Lung microvascular endothelial cell (primary cell): ENCODE measurements around the gene TMPRSS13. TPM values are rescaled to one million over a fixed set of nuclear protein-coding genes. Genes with fewer than 3 reads are reported as not detected.
"Not testable (repeated sequence)": the region's sequence is repeated elsewhere in the genome, so short reads cannot be mapped to it uniquely, and the experiment has no call there.

ENCODE experiments used
- DNase-seq, 2 donors: peaks; one replicate each; pipeline versions ENCODE4 v3.0.0 to v3.0.0-alpha.2; 2010; ENCODE audit warnings: low read depth in 2 of 2
- total RNA-seq: library from RNA; depleted of rRNA; stranded (reverse); fragments of >200 nt; gene quantifications from 2 replicates; pipeline ENCODE4 v1.2.1, GENCODE V29; 2014

Gene TMPRSS13
- total RNA-seq, 1 donor from 2014 or later = not detected

DNA sequence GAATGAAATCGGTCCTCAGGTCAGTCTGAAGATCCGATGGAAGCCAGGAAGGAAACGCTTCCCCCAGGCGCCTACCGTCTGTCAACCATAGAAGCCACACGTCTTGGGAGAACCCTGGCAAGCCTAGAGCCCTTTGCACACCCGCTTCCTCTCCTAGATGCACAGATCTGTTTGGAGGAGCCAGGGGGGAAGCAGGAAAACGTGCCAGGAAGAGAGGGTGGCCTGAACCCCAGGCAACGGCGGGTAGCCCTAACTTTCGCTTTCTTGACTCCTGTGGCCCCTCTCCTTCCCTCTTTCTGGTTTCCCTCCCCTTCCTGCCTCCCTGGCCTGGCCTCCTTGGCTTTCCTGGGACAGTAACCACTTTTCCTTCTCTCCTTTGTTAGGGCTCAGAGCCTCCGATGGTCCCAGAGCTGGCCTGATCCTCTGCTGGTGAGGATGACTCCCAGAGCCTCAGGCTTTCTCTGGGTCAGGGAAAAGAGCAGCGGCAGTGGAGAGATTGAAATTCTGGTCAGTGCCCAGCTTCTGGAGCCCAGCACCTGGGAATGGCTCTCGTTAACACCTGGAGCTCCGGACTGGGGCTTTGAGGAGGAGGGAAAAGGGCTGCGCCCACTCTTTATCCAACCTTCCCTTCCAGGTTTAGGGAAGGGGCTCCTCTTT lies 54.8 kb downstream of the TMPRSS13 start:
- DNase-seq = no peak

DNA sequence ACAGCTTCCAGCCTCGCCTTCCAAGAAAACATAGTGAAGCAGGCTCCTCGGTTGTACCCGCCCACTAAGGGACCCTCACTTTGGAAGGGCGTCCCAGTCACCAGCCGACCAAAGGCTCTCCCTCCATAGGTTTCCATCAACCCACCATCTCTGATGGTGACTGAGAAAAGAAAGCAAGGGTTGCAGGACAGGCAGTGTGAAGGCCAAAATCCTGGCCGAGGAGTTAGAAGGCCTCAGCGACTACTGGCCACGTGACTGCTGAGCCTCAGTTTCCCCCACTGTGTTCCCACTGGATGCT lies 55.4 kb downstream of the TMPRSS13 start:
- DNase-seq = no peak

DNA sequence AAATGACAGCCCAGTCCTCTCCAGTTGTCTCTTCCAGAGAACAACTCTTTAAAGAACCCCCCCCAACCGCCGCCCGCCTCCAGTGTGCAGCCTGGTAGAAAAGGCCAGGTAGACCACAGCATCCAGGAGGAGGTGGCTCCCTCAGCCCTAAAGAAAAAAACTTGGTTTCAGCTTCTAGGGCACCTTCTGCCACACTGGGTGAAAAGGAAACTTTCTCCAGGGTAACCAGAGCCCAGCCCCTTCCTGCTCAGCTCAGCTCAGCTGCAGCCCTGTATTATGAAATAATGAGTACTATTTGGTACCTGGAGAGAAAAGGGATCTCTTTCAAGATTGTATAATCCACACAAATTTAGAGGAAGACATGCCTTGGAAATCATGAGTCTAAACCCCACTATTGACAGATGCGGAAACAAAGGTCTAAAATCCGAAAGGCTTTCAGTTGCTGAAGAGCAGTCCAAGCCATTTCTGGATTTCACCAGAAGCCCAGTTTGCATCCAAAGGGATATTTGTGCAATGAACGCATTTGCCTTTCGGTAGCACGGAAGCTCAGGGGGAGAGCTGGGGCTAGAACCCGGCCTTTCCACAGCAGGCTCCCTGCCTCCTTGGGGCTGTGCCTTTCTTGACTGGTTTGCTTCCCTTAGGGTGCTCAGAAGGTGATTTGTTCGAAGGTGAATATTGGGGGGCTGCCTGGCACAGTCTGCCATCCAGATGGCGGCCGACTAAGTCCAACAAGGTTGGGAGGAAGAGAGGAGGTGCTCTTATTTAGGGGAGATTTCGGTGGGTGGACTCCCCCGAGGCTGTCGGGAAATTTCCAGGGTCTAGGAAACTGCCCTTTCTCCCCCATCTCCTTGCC lies 56.0 kb downstream of the TMPRSS13 start:
- no peak for DNase-seq

DNA sequence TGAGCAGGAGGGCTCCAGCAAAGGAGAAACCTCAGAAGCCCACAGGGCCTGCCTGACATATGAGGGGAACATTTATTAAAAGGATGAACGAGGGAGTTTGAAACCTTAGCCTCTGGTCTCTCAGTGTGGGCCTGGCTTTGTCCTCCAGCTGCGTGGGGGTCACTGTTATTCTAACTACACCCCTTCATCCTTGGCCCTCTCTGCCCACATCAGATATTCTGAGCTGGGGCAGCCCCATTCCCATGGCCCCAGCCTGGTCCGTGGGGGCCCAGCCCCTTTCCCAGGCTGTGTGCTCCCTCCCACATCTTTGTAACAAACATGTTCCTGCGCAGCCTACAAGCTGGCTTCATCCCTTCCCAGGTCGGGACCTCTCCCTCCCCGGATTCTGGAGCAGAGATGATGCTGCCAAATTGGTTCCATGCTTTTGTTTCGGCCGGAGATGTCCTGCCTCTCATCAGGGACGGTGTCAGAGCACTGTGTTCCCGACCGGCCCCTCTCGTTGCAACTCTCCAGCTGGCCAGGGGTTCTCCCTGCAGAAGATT lies 56.7 kb downstream of the TMPRSS13 start:
- DNase-seq = no peak

DNA sequence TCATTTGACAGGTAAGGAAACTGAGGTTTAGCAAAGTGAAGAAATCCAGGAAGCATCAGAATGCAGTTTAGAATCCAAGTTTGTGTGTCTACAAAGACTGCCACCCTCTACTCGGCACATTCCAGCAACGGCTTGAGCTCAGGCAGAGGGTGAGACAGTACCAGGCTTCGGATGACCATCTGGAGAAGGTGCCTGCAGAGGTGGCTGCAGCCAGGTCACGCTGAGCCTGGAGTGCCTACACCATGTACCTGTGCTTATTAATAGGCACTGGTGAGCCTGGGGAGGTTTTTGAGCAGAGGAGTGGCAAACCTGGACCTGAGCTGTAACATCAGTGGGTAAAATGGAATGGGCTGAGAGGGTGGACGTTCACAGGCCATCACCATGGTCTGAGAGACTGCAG lies 57.4 kb downstream of the TMPRSS13 start:
- no peak for DNase-seq

DNA sequence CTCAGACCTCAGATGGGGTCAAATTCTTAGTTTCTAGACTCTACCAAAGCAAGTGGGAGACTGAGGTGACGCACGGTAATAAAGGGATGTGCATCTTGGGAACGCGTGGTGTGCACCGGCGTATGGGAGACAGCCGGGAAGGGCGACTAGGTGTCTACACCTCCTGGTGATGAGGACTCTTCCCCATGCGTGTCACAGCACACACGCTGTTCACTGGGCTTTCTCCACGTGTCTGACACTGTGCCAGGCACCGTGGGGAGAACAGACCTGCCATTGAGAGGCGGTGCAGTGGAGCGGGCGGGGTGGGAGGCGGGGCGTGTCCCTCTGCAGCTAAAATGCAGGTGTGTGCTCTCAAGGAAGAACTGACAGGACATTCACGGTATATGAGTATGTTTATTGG lies 58.0 kb downstream of the TMPRSS13 start:
- DNase-seq = no peak

DNA sequence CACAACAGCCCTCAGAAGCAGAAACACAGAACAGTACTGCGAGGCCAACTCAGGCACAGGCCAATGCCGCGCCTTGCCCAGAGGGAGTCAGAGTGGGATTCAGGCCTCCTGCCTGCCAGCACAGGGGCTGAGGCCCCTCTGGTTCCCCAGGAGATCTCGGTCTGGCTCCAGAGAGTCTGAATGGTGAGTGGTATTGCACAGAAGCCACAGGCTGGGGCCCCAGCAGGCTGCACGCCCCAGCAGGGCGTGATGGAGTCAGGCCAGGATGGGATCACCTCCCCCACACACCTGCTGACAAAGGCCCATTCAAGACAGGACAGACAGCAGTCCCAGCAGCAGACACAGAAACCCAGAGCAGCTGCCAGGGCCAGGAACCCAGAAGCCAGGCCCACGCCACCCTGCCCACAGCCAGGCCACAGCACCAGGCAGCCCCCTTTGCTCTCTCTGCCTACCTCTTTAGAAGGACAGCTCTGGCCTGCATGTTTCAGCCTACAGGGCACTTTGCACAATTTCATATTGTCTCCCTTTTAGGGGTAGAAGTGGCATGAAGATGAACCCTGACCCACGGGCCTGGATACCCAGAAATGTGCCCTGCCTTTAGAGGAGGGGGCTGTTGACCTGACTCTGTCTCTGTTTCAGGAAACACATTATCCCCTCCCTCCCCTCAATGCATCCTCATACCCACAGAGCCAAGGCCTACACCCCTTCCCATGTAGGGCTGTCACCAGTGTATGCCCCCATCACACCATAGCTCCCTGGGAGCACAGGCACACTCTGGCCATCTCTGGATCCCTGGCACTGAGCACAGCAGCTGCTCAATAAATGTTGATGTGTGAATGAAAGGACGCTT lies 58.9 kb downstream of the TMPRSS13 start:
- DNase-seq = no peak

DNA sequence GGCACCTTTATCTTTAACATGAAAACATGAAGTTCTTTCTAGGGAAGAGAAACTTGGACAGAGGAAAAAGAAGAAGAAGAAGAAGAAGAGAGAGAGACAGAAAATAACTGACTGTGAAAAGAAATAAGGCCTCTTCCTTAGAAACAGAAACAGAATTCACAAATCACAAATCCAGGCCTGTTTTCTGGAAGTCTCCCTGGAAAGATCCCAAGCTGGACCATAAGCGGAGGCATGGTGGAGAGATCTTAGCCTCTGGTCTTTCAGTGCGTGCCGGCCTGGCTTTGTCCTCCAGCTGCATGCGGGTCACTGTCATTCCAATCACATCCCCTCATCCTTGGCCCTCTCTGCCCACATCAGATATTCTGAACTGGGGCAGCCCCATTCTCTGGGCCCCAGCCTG lies 59.6 kb downstream of the TMPRSS13 start:
- DNase-seq = no peak

DNA sequence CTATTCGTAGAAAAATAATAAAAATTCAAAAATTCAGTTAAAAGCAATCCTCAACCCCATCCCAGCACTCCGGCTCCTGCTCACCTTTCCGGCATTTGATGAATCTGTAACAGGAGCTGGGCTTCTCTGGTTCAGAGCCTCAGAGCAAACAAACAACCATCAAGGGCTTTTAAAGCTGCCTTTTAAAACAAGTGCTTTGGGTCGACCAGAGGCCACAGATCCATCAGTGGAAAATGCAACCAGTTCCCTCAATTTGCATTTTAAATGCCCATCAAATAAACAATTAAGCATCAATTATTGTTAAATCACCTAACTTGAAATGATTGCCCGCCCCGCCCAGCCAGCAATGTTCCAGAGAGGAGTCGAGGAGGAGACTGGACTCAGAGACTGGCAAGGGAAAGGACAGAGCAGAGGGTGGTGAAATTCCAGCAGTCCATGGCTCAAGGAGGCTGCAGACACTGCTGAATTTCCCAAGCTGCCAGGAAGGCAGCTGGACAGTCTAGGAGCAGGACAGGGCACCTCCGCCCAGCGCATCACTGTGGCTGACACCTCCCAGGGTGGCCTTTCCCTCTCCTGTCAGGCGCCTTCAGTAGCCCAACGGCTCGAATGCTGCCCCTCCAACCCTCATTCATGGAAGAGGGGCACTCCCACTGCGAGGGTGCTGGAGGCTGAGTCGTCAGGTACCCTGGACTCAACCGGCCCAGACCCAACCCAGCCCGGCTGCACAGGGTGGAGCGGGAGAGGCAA lies 60.2 kb downstream of the TMPRSS13 start:
- DNase-seq = no peak

DNA sequence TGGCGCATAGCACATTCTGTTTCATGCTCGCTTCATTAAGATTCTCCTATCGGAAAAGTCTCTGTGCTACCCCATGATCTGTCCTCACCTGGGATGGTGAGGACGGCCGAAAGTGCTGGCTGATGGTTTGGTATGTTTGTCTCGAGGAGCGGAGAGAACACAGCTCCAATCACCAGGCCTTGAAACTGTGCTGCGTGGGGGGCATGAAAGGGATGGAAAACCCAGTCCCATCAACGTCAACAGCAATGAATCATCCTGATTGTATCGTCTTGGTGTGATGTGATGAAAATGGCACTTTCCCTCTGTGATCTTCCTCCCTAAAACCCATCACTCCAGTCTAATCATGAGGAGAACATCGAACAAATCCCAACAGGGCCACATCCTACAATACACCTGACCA lies 61.1 kb downstream of the TMPRSS13 start:
- no peak for DNase-seq

DNA sequence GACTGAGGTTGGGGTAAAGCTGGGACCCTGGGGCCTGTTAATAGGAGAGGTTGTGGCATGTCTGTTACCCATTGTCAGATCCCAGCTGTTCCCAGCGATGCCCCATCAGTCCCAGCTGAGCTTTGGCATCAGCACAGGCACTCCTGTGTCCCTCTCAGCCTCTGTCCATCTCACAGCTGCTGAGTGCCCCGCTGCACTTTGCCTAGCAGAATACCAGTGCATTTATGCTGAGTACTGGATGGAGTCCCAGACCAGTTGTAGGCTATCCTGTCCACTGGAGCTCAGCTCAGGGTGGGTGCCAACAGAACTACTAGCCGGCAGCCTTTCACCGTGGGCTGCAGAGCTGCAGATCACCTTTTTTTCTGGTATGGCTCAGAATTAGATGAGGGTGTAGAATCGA lies 62.7 kb downstream of the TMPRSS13 start:
- no peak for DNase-seq

DNA sequence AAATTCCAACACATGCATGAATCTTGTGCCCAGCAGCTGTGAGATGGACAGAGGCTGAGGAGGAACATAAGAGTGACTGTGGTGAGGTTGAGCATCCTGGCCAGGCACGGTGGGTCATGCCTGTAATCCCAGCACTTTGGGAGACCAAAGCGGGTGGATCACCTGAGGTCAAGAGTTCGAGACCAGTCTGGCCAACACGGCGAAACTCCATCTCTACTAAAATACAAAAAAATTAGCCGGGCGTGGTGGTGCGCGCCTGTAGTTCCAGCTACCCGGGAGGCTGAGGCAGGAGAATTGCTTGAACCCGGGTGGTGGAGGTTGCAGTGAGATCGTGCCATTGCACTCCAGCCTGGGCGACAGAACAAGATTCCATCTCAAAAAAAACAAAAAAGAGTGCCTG lies 63.7 kb downstream of the TMPRSS13 start:
- not testable (repeated sequence) for DNase-seq

DNA sequence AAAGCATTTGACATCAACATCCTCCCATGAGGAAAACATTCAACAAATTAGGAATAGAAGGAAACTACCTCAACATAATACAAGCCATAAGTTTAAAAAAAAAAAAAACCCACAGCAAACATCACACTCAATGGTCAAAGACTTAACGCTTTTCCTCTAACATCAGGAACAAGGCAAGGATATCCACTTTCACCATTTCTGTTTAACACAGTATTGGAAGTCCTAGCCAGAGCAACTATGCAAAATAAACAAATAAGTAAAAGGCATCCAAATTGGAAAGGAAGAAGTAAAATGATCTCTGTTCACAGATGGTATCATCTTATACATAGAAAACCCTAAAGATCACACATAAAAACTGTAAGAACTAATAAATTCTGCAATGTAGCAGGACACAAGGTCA lies 65.8 kb downstream of the TMPRSS13 start:
- no peak for DNase-seq

DNA sequence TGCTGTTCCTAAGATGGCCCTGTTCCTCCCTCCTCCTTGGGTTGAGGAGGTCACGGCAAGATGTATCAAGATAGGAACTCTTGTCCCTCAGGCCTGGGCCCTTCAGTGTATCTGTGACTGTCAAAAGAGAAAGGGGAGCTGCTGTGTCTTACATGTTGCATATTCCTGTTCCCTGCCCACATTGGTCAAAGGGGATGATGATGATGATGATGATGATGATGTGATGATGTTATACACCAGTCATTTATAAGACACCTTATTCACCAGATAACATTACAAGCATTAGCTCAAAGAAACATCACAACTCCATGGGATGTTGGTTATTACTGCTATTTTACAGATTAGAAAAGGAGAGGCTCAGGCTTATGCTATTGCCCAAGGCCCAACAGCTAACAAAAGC lies 66.4 kb downstream of the TMPRSS13 start:
- no peak for DNase-seq

DNA sequence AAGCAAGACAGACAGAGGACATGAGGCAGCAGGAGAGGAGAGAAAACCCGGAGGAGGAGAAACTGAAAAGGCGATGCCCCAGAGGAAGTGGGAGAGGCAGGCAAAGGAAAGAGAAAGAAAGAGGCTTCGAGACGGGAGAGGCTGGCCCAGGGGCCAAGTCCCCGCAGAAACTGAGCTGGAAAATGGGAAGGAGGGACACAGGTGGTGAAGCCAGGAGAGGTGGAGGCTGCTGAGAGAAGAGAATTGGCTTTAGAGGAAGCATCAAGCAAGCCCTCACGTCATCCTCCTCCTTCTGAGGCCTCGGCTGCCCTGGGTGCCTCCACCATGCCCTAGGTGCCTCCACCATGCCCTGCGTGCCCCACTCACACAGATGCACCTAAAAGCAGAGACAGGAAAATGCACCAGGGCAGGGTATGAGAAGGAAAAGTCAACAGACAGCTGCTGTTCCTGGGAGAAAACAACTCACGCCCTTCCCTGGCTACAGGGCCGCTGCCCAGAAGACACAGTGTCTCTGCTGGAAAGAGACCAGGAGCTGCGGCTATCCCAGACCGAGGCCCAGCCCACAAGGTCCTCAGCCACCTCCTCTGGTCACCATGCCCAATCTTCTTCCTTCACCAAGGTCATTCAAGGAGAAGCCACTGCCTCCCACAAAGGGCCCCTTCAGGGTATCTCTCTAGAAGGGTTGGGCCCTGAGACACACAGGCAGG lies 67.0 kb downstream of the TMPRSS13 start:
- DNase-seq = no peak

DNA sequence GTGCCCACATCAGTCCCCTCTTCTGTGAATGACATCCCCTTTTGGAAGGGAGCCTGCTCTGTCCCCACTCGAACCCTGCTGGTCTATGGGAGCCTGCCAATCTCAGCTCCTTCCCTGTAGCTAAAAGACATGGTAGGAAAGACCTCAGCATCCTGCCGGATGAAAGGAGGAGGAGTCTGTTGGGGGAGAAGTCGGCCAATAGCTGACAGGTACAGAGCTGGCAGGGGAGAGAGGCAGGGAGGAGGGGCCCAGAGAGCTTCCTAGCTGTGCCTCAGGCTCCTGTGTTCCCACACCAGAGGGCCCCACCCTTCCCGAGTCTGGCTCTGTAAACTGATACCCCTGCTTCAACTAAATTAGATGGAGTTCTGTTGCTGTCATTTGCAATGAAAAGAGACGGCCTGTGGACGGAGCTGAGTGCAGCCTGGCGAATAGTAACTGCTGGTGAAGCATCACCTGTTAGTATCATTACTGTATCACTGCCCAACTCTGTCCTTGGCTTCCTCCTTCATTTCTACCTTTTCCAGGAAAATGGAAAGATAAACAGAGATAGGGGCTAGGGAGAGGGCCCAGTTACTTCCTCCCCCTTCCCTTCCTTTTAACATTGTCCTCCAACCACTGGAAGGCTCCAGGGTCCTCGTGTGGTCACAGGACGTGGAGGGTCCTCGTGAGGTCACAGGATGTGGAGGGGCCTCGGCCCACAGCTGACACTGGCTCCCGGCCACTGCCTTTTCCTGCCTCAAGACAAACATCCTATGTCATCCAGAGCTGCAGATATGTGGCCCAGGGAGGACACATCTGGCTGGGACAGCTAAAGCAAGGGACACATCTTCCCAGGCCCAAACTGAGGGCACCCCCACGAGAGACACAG lies 67.8 kb downstream of the TMPRSS13 start:
- peak; percentile 12 to 53 for DNase-seq

DNA sequence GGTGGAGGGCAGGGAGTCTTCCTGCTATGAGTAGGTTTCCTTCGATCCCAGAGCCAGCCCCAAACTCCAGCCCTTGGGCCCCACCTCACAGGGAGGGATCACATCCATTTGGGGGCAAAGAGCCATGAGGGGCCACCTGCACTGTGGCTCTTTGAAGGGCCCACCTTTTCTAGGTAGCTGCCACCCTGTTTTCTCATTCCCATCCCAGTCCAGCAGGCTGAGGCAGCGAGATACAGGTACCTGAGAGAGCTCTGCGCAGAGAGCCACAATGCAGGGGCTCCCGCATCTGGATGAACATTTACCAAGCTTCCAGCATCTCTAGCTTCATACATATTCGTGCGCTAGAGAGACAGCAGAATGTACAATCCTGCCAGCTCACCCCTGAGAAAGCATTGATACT lies 69.1 kb downstream of the TMPRSS13 start:
- no peak for DNase-seq

DNA sequence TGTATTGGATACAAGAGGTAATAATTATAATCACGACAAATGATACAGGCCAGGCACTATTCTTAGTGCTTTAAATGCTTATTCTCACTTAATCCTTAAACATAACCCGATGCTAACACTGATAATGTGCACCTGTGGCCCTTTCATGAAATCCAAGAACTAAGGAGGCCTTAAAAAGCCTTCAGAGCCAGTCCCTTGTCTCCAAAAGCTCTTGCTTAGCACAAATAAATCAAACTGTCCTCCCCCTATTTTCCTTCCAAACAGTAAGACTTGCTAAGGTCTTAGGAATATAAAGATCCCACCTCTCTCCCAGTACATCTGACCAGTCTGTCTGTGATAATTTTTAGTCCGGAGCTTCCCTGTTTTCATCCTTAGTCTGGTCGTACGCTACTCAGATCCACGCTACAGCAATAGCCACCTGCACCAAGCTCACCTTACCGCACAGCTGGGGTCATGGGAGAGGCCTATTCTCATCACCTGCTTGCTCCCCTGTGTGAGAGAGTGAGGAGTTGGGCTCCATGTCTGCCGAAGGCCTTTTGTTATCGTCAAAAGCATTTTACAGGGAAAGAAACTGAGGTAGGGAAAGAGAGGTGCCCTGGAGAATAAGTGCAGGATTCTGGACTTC lies 69.6 kb downstream of the TMPRSS13 start:
- DNase-seq = no peak

DNA sequence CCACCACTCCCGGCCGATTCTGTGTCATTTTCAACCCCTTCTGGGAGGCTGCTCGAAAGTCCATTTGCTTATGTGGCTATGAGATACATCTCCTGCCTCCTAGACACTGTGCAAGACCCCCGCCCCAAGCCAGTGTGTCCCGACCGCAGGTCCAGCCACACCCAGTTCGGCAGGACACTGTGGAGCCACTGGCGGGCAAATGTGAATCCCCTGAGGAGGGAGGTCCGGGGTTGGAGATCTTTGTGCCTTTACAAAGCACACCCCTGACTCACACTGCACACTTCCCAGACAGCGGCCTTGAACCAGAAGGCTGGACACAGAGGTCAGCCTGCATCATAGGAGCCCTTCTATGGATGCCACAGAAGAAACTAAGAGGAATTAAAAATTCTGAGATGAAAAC lies 70.1 kb downstream of the TMPRSS13 start:
- no peak for DNase-seq
